Keratinocyte (primary cell): ENCODE data around the gene NLGN2. TPM values are rescaled to one million over a fixed set of nuclear protein-coding genes. Genes with fewer than 3 reads are reported as not detected.

Source experiments
- DNase-seq: peaks from one replicate; pipeline ENCODE4 v3.0.0-alpha.2; 2011; ENCODE audit warnings: low read depth, missing footprints, low spot score
- FAIRE-seq: peaks from 2 replicates; lab custom pipeline; 2011; peaks lifted over from hg19 to GRCh38; lab: Jason Lieb, UNC
- H2AFZ ChIP-seq: 2 replicates; pipeline ENCODE4 v1.6.0; 2012; ENCODE audit warnings: low read length, control low read depth, inconsistent platforms; ENCODE audit not compliant: control insufficient read depth
- H3K27ac ChIP-seq: 2 replicates; pipeline ENCODE4 v1.5.1; 2011; ENCODE audit warnings: low read length; ENCODE audit not compliant: control insufficient read depth, insufficient read depth
- H3K27me3 ChIP-seq: 3 replicates; pipeline ENCODE4 v1.6.0; 2011; ENCODE audit warnings: low read length; ENCODE audit not compliant: control insufficient read depth, insufficient read depth; ENCODE audit errors: extremely low read depth
- H3K36me3 ChIP-seq, 2 experiments: 2 replicates in 1 of 2; 3 replicates in 1 of 2; pipeline ENCODE4 v1.5.1; 2011; ENCODE audit warnings: low read length in 2 of 2, mild to moderate bottlenecking in 1 of 2; ENCODE audit not compliant: control insufficient read depth in 2 of 2, insufficient read depth in 2 of 2; ENCODE audit errors: extremely low read depth in 1 of 2
- H3K4me1 ChIP-seq: 3 replicates; pipeline ENCODE4 v1.5.1; 2011; ENCODE audit warnings: low read length; ENCODE audit not compliant: control insufficient read depth, insufficient read depth; ENCODE audit errors: extremely low read depth
- H3K4me2 ChIP-seq: 3 replicates; pipeline ENCODE4 v1.6.0; 2011; ENCODE audit warnings: low read depth, low read length; ENCODE audit not compliant: control insufficient read depth, insufficient read depth; ENCODE audit errors: extremely low read depth
- H3K4me3 ChIP-seq, 3 experiments: fragments of 200-600 bp in 1 of 3; sonication (generic) in 1 of 3; 2 replicates in 2 of 3; 3 replicates in 1 of 3; pipeline ENCODE4 v1.5.1; 2011 to 2016; ENCODE audit warnings: low read length in 3 of 3, mild to moderate bottlenecking in 3 of 3, control low read depth in 2 of 3, inconsistent platforms in 1 of 3, low read depth in 1 of 3, mixed read lengths in 1 of 3, mixed run types in 1 of 3, moderate library complexity in 1 of 3; ENCODE audit not compliant: control insufficient read depth in 2 of 3, insufficient read depth in 2 of 3; ENCODE audit errors: extremely low read depth in 1 of 3
- H3K79me2 ChIP-seq: 2 replicates; pipeline ENCODE4 v1.6.0; 2012; ENCODE audit warnings: low read length; ENCODE audit not compliant: control insufficient read depth, insufficient read depth
- H3K9ac ChIP-seq: 3 replicates; pipeline ENCODE4 v1.6.0; 2011; ENCODE audit warnings: low read length; ENCODE audit not compliant: control insufficient read depth, insufficient read depth; ENCODE audit errors: extremely low read depth
- H3K9me1 ChIP-seq: 3 replicates; pipeline ENCODE4 v1.6.0; 2011; ENCODE audit warnings: low read length; ENCODE audit not compliant: control insufficient read depth, insufficient read depth; ENCODE audit errors: extremely low read depth
- H3K9me3 ChIP-seq: 2 replicates; pipeline ENCODE4 v1.5.1; 2012; ENCODE audit warnings: low read depth, low read length; ENCODE audit not compliant: control insufficient read depth
- H4K20me1 ChIP-seq: 3 replicates; pipeline ENCODE4 v1.6.0; 2011; ENCODE audit warnings: low read length; ENCODE audit not compliant: control insufficient read depth, insufficient read depth; ENCODE audit errors: extremely low read depth
- EZH2 ChIP-seq: IDR thresholded peaks from one replicate; pipeline ENCODE4 v1.6.1; 2012; ENCODE audit warnings: inconsistent platforms, mild to moderate bottlenecking, low read length, moderate library complexity
- dilution Hi-C: fragments of 300-500 bp; cut with MboI; formaldehyde crosslinking; loops from one replicate; pipeline ENCODE4 v1.7.0; 2020; ENCODE audit warnings: low sequenced_read_pairs; ENCODE audit not compliant: extremely low pct_ligation_motif_present
- polyA plus RNA-seq, 5 experiments: library from polyadenylated mRNA; depleted of rRNA in 3 of 5; stranded (reverse) in 3 of 5; stranded (forward) in 1 of 5; unstranded in 1 of 5; fragments of >200 nt; gene quantifications; 1 replicate in 1 of 5; 2 replicates in 3 of 5; 3 replicates in 1 of 5; pipeline versions ENCODE4 v1.2.1 to v1.2.3, GENCODE V29; 2011 to 2012; ENCODE audit warnings: missing spikeins in 2 of 5, low read depth in 1 of 5, low replicate concordance in 1 of 5
- TF ChIP-seq, protein P1 (sequence below), 3 experiments: IDR thresholded peaks in 1 of 3; conservative IDR thresholded peaks in 1 of 3; optimal IDR thresholded peaks in 1 of 3; 2 replicates in 2 of 3; 3 replicates in 1 of 3; pipeline versions ENCODE3 to v1.5.1; 2011; ENCODE audit warnings: low read length in 3 of 3, mild to moderate bottlenecking in 3 of 3, moderate library complexity in 2 of 3, control low read depth in 1 of 3, inconsistent platforms in 1 of 3; ENCODE audit not compliant: insufficient read depth in 2 of 3; ENCODE audit errors: extremely low read depth in 1 of 3

Gene NLGN2
- polyA plus RNA-seq, 1 donor (not counting 4 experiments of a cell fraction or from before 2014, with no cell fraction given) = 2.5 TPM

- H3K4me3 ChIP-seq = peak overlapping the region; percentile 40 to 67 (median 57)
- peak overlapping the region; percentile 77 for H3K4me2 ChIP-seq
- H3K79me2 ChIP-seq = no peaks in the 10 kb centered on the region
- dilution Hi-C loops = no loop called here
- no peaks in the 10 kb centered on the region for H3K27me3 ChIP-seq
- H3K9me3 ChIP-seq = no peaks in the 10 kb centered on the region
- H2AFZ ChIP-seq = peak overlapping the region; percentile 62
- peak overlapping the region; percentile 52 for H3K27ac ChIP-seq
- no peaks in the 10 kb centered on the region for H4K20me1 ChIP-seq
- H3K36me3 ChIP-seq = peaks cover 3 to 8% of the 10 kb centered on the region in 2 experiments
- H3K9me1 ChIP-seq = peaks cover 5% of the 10 kb centered on the region
- peak overlapping the region; percentile 62 for H3K9ac ChIP-seq
- DNase-seq = no peak
- peak; percentile 67 for FAIRE-seq
- TF ChIP-seq, protein P1, sequence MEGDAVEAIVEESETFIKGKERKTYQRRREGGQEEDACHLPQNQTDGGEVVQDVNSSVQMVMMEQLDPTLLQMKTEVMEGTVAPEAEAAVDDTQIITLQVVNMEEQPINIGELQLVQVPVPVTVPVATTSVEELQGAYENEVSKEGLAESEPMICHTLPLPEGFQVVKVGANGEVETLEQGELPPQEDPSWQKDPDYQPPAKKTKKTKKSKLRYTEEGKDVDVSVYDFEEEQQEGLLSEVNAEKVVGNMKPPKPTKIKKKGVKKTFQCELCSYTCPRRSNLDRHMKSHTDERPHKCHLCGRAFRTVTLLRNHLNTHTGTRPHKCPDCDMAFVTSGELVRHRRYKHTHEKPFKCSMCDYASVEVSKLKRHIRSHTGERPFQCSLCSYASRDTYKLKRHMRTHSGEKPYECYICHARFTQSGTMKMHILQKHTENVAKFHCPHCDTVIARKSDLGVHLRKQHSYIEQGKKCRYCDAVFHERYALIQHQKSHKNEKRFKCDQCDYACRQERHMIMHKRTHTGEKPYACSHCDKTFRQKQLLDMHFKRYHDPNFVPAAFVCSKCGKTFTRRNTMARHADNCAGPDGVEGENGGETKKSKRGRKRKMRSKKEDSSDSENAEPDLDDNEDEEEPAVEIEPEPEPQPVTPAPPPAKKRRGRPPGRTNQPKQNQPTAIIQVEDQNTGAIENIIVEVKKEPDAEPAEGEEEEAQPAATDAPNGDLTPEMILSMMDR (optimal IDR thresholded peaks at IDR 0.05 in 1 of 3, IDR thresholded peaks at IDR 0.05 in 1 of 3, conservative IDR thresholded peaks at IDR 0.05 in 1 of 3; ENCODE audit: extremely low read depth in 1 of 3, insufficient read depth in 2 of 3, low read length in 3 of 3) = no peak
- no peak for TF ChIP-seq EZH2
- peaks cover 45% of the 10 kb centered on the region for H3K4me1 ChIP-seq
These were observed 37.9 kb downstream of the NLGN2 start for GRCh38 chr17:7445619-7445968.

DNA sequence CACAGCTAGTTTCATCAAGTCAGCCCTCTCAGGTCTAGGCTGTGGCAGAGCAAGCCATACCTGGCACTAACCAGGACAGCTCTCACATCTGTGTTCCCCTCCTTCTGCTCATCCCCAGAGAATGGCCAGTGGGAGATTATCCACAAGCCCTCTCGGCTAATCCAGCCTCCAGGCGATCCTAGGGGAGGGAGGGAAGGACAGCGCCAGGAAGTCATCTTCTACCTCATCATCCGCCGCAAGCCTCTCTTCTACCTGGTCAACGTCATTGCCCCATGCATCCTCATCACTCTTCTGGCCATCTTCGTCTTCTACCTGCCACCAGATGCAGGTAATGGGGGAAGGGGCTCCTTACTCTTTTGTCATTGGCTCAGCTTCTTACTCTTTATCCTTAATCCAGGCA, 40.8 kb downstream of the NLGN2 start:
- Histone ChIP-seq H3K9me1 (peaks cover 3% of the 10 kb centered on the region), H3K4me3 (no peak overlapping the region), H2AFZ (no peak overlapping the region), H3K27ac (no peak overlapping the region), H3K4me1 (peaks cover 46% of the 10 kb centered on the region), H3K9ac (no peak overlapping the region), H3K9me3 (no peaks in the 10 kb centered on the region), H4K20me1 (no peaks in the 10 kb centered on the region), H3K27me3 (no peaks in the 10 kb centered on the region), H3K79me2 (no peaks in the 10 kb centered on the region), H3K36me3 (peaks cover 3 to 4% of the 10 kb centered on the region in 2 experiments), H3K4me2 (no peak overlapping the region)
- TF ChIP-seq EZH2 = no peak
- TF ChIP-seq, protein P1 (optimal IDR thresholded peaks at IDR 0.05 in 1 of 3, IDR thresholded peaks at IDR 0.05 in 1 of 3, conservative IDR thresholded peaks at IDR 0.05 in 1 of 3; ENCODE audit: extremely low read depth in 1 of 3, insufficient read depth in 2 of 3, low read length in 3 of 3) = no peak
- FAIRE-seq (no peak), DNase-seq (no peak)
- dilution Hi-C loops = no loop called here
